Measurements from ENCODE around the gene RNF2. TPM values are rescaled to one million over a fixed set of nuclear protein-coding genes. Genes with fewer than 3 reads are reported as not detected.

Gene RNF2
- total and polyA plus RNA-seq, 2 of the 13 experiments (the other 11 are each of a cell fraction or from before 2014, with no cell fraction given): 19.3 to 21.7 TPM

GRCh38 chr1:185044981-185045813 is at the start of gene RNF2 (continued):
- TF ChIP-seq ZNF432 (CRISPR knock-in tag; IDR thresholded peaks at IDR 0.05; ENCODE audit: borderline replicate concordance): no peak
- TF ChIP-seq ZNF879 (CRISPR knock-in tag; IDR thresholded peaks at IDR 0.05): no peak; the same call in 1 of the 2 replicates
- TF ChIP-seq ZBTB3 (CRISPR knock-in tag; IDR thresholded peaks at IDR 0.05; ENCODE audit: borderline replicate concordance, low read depth): no peak
- TF ChIP-seq ZNF142 (CRISPR knock-in tag; IDR thresholded peaks at IDR 0.05): no peak
- no peak for TF ChIP-seq ZBTB10 (CRISPR knock-in tag; IDR thresholded peaks at IDR 0.05; ENCODE audit: borderline replicate concordance)
- no peak for TF ChIP-seq PLSCR1 (CRISPR knock-in tag; IDR thresholded peaks at IDR 0.05; ENCODE audit: borderline replicate concordance)
- TF ChIP-seq FOXC1 (CRISPR knock-in tag; IDR thresholded peaks at IDR 0.05; ENCODE audit: borderline replicate concordance): 0 out of 2 replicates have a peak, but pooled peaks have one; percentile 26
- peak; percentile 87 for TF ChIP-seq YY1 (IDR thresholded peaks at IDR 0.05; ENCODE audit: insufficient read depth, insufficient replicate concordance, low read depth, low read length)
- TF ChIP-seq MTA1 (CRISPR knock-in tag; IDR thresholded peaks at IDR 0.05; ENCODE audit: borderline replicate concordance): no peak
- no peak for TF ChIP-seq SUZ12 (IDR thresholded peaks at IDR 0.05; ENCODE audit: low read depth, low read length)
- TF ChIP-seq ZNF788 (CRISPR knock-in tag; IDR thresholded peaks at IDR 0.05; ENCODE audit: borderline replicate concordance): no peak
- no peak for TF ChIP-seq KAT7 (CRISPR knock-in tag; IDR thresholded peaks at IDR 0.05; ENCODE audit: borderline replicate concordance)
- no peak for TF ChIP-seq MEF2D (CRISPR knock-in tag; IDR thresholded peaks at IDR 0.05)
- no peak for TF ChIP-seq ZUFSP (CRISPR knock-in tag; IDR thresholded peaks at IDR 0.05; ENCODE audit: borderline replicate concordance)

Data from HepG2 (cell line).